Measurements from ENCODE around the gene CBLB. TPM values are rescaled to one million over a fixed set of nuclear protein-coding genes. Genes with fewer than 3 reads are reported as not detected.
A peak's percentile ranks its signal among the peaks of the same experiment; 100 is the strongest.

The CBLB gene
- total RNA-seq, 2 experiments from 2014 or later = 24.5 to 38.5 TPM

DNA sequence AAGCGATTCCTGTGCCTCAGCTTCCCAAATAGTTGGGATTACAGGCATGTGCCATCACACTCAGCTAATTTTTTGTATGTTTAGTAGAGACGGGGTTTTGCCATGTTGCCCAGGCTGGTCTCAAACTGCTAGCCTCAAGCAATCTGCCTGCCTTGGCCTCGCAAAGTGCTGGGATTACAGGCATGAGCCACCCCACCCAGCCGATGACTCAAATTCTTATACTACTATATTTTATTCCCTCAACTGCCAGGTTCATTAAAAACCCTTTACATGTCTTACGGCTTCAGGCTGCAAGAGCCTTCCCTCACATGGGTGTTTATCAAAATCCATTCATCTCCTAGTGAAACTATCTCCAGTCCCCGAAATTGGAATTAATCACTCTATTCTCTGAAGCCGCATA is 63.4 kb downstream of the CBLB start:
- H2AFZ ChIP-seq (ENCODE audit: low read length) = no peak overlapping the region
- no peaks in the 10 kb centered on the region; the same call in 1 of the 2 replicates for H3K9me3 ChIP-seq (ENCODE audit: low read length)
- peaks cover 16% of the 10 kb centered on the region; the same call in 1 of the 2 replicates for H3K79me2 ChIP-seq (ENCODE audit: insufficient read depth, low read depth, low read length)
- POLR2A ChIA-PET = interaction anchor here (0.5 kb wide), 1 partner anchor 8 kb away, joined by 3 read pairs; no protein-coding TSS in a partner anchor
- H3K9me2 ChIP-seq (ENCODE audit: insufficient read depth, low read length) = no peaks in the 10 kb centered on the region
- no peaks in the 10 kb centered on the region for H4K20me1 ChIP-seq (ENCODE audit: insufficient read depth, low read length)
- H3K4me1 ChIP-seq (ENCODE audit: insufficient read depth, low read length, poor library complexity, severe bottlenecking) = peaks cover 31% of the 10 kb centered on the region
- BruUV-seq (replicated peaks) = no TSS peak
- CTCF ChIA-PET (ENCODE audit: unreplicated experiment) = no interaction called here
- TF ChIP-seq EZH2phosphoT487 (IDR thresholded peaks at IDR 0.05; ENCODE audit: borderline replicate concordance, low read depth, low read length) (no peak), CTCF (conservative IDR thresholded peaks at IDR 0.05; ENCODE audit: low read length) (no peak)
- no peaks in the 10 kb centered on the region for H3K36me3 ChIP-seq (ENCODE audit: insufficient read depth, low read length)
- H3K4me2 ChIP-seq (ENCODE audit: low read length) = no peak overlapping the region
- DNase-seq (ENCODE audit: low spot score) = no peak
- no peak overlapping the region for H3K27ac ChIP-seq (ENCODE audit: low read depth, low read length, poor library complexity, severe bottlenecking)
- no peak overlapping the region for H3K4me3 ChIP-seq (ENCODE audit: low read depth, low read length, poor library complexity, severe bottlenecking)
- intact Hi-C loops (cut with micrococcal nuclease; ENCODE audit: unreplicated experiment) = no loop called here

- H3K4me2 ChIP-seq (ENCODE audit: low read length) = peak overlapping the region; percentile 74
- intact Hi-C loops (cut with micrococcal nuclease; ENCODE audit: unreplicated experiment) = no loop called here
- no TSS peak for BruUV-seq (replicated peaks)
- H3K4me3 ChIP-seq (ENCODE audit: low read depth, low read length, poor library complexity, severe bottlenecking) = peak overlapping the region; percentile 58
- peaks cover 2% of the 10 kb centered on the region; the same call in 1 of the 2 replicates for H3K36me3 ChIP-seq (ENCODE audit: insufficient read depth, low read length)
- H3K4me1 ChIP-seq (ENCODE audit: insufficient read depth, low read length, poor library complexity, severe bottlenecking) = peaks cover 62% of the 10 kb centered on the region
- peak overlapping the region; percentile 81 for H3K27ac ChIP-seq (ENCODE audit: low read depth, low read length, poor library complexity, severe bottlenecking)
- TF ChIP-seq EZH2phosphoT487 (IDR thresholded peaks at IDR 0.05; ENCODE audit: borderline replicate concordance, low read depth, low read length) (no peak), CTCF (conservative IDR thresholded peaks at IDR 0.05; ENCODE audit: low read length) (no peak)
- POLR2A ChIA-PET = interaction anchor here (0.5 to 2.8 kb wide), 18 partner anchors 9 to 1798 kb away, joined by 3 to 16 read pairs (median 5); partner anchors contain the start of gene CBLB
- no peaks in the 10 kb centered on the region for H4K20me1 ChIP-seq (ENCODE audit: insufficient read depth, low read length)
- CTCF ChIA-PET (ENCODE audit: unreplicated experiment) = no interaction called here
- H3K9me3 ChIP-seq (ENCODE audit: low read length) = no peaks in the 10 kb centered on the region; the same call in 1 of the 2 replicates
- peak; percentile 23 for DNase-seq (ENCODE audit: low spot score)
- H3K9me2 ChIP-seq (ENCODE audit: insufficient read depth, low read length) = no peaks in the 10 kb centered on the region
- peaks cover 31% of the 10 kb centered on the region; the same call in 1 of the 2 replicates for H3K79me2 ChIP-seq (ENCODE audit: insufficient read depth, low read depth, low read length)
- peak overlapping the region; percentile 76; the same call in 1 of the 2 replicates for H2AFZ ChIP-seq (ENCODE audit: low read length)
Measured at GRCh38 chr3:105802118-105802706, 66.6 kb downstream of the CBLB start.

DNA sequence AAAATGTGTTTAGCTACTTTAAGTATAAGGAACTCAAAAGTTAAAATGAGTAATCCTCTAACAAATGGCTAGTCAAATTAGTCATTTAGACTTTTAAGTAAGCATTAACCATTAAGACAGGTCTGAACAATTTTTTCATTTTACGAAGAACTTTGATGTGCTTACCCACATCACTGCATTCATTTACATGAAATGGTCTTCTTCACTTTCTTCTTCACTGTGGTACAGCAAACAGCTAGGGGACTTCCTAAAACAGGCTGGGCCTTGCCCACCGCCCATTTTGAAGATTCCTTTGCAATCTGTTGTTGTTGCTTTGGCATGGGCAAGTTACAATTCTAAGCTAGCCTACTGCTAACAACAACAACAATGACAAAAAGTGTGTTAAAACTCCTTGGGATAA is 67.4 kb downstream of the CBLB start:
- DNase-seq (ENCODE audit: low spot score) = peak; percentile 48
- ChIA-PET POLR2A (interaction anchor here (0.5 to 2.8 kb wide), 17 partner anchors 10 to 1799 kb away, joined by 3 to 16 read pairs (median 5); partner anchors contain the start of gene CBLB), CTCF (ENCODE audit: unreplicated experiment) (interaction anchor here (0.5 to 0.6 kb wide), 2 partner anchors 45 to 1630 kb away, joined by 3 to 8 read pairs; no protein-coding TSS in a partner anchor)
- peak overlapping the region; percentile 74 for H3K4me2 ChIP-seq (ENCODE audit: low read length)
- peak overlapping the region; percentile 81 for H3K27ac ChIP-seq (ENCODE audit: low read depth, low read length, poor library complexity, severe bottlenecking)
- H3K36me3 ChIP-seq (ENCODE audit: insufficient read depth, low read length) = peaks cover 10% of the 10 kb centered on the region
- no TSS peak for BruUV-seq (replicated peaks)
- no peak for TF ChIP-seq CTCF (conservative IDR thresholded peaks at IDR 0.05; ENCODE audit: low read length)
- no peak for TF ChIP-seq EZH2phosphoT487 (IDR thresholded peaks at IDR 0.05; ENCODE audit: borderline replicate concordance, low read depth, low read length)
- H3K9me3 ChIP-seq (ENCODE audit: low read length) = peaks cover 4% of the 10 kb centered on the region; the same call in 1 of the 2 replicates
- no peaks in the 10 kb centered on the region for H4K20me1 ChIP-seq (ENCODE audit: insufficient read depth, low read length)
- H3K4me1 ChIP-seq (ENCODE audit: insufficient read depth, low read length, poor library complexity, severe bottlenecking) = peaks cover 69% of the 10 kb centered on the region
- peaks cover 39% of the 10 kb centered on the region; the same call in 1 of the 2 replicates for H3K79me2 ChIP-seq (ENCODE audit: insufficient read depth, low read depth, low read length)
- intact Hi-C loops (cut with micrococcal nuclease; ENCODE audit: unreplicated experiment) = loop anchor here (2.0 kb wide), 1 partner anchor 65 kb away; no protein-coding TSS in a partner anchor
- peak overlapping the region; percentile 76 for H2AFZ ChIP-seq (ENCODE audit: low read length)
- H3K4me3 ChIP-seq (ENCODE audit: low read depth, low read length, poor library complexity, severe bottlenecking) = peak overlapping the region; percentile 58
- no peaks in the 10 kb centered on the region for H3K9me2 ChIP-seq (ENCODE audit: insufficient read depth, low read length)

Data from OCI-LY7 (cell line).